Islet of Langerhans (tissue), 1 donor: ENCODE data around the gene MKS1.

Source experiments
- FAIRE-seq: peaks from one replicate; lab custom pipeline; 2011; peaks lifted over from hg19 to GRCh38; lab: Jason Lieb, UNC

Gene MKS1

GRCh38 chr17:58244963-58245362, 25.9 kb upstream of the MKS1 start:
- no peak for FAIRE-seq

GRCh38 chr17:58242171-58242784, 23.2 kb upstream of the MKS1 start:
- FAIRE-seq: no peak

DNA sequence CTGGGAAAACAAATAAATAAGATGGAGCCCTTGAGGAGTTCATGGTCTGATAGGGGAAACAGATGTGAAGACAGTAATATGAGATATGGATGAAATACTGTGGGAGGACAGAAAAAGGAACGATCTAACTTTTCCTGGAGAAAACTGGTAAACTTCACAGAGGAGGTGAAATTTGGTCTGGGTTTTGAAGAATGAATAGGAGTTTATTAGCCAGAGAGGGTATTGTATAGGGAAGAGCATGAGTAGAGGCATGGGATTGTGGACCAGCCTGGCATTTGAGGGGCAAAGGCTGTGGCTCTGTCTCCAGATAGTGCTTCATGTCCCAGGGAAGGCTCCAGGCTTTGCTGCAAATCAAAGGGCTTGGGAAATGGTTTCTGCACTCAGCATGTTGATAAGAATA, 20.9 kb upstream of the MKS1 start:
- no peak for FAIRE-seq

GRCh38 chr17:58238147-58238634, 19.1 kb upstream of the MKS1 start, which contains the start of gene LPO:
Gene LPO (plus strand): TSS chr17:58238584. CDS start chr17:58242980, 4,396 bp downstream.
- no peak for FAIRE-seq

DNA sequence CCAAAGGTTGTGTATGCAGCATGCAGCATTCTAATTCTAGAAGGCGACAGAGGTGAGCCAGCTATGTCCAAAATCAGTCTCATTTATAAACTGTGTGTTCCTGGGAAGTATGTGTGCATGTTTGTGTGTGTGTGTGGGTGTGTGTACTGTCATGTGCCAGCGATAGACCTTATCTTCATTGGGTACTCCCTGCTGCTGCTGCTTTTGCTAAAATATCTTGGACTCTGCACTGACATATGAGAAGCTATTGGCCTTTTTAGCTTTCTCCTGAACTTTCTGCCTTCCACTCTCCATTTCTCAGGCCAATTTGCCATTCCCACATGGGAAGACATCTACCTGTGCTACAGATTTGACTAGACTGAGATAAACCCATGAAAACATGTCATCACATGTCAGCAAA, 17.3 kb upstream of the MKS1 start:
- FAIRE-seq: no peak

DNA sequence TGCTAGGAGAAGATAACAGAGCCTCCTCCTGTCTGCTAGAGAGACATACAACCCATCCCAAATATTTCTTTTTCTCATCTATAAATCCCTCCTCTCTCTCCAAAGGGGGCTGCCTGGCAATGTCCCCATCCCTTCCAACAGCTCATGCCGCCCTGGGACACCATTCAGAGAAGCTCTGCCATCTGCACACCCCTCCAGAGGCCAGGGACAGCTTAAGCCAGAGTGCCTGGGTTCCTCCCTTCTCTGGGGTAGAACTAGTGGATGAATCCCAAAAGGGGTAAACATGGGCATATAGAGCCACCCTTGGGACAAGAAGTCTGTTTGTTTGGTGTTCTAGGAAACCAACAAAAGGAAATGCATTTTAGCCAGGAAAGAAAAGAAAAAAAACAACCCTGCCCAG, 16.8 kb upstream of the MKS1 start:
- FAIRE-seq: no peak

- no peak for FAIRE-seq
These were observed 15.5 kb upstream of the MKS1 start for GRCh38 chr17:58234512-58234911.

DNA sequence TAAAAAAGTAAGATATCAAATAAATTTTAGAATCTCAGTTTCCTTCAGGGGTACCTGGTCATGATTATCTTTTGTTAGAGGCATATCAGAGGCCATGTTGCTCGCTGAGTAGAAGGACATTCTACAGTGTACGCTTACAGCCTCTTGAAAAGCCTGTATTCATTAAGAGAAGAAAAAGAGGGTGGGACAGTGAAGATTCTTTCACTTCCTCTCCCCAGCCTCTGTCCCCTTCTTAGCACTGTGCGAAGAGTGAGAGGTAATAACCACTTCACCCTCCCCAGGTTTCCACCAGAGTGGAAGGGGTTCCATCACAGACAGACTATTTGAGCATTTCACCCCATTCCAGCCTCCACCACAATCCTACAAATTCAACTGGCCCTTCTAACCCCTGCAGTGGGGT, 14.5 kb upstream of the MKS1 start:
- FAIRE-seq: no peak

DNA sequence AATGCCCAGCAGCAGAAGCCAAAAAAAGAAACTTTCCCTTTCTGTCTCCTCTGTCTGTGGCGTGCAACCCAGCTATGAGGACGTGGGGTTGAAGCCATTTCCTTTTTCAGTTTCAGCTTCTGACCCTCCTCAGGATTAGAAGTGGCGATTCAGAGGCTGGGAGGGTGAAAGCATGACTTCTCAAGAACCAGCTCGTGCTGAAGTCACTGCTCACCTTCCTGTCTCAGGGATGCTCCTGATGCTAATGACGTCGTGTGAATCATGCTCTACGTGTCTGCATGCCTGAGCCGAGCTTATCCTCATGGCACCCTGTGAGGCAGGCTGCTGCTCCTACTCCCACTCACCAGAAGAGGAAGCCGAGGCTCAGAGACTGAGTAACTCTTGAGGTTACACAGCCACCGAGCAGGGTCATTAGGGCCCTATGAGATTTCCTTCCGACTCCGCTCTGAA, 13.7 kb upstream of the MKS1 start:
- FAIRE-seq: no peak

DNA sequence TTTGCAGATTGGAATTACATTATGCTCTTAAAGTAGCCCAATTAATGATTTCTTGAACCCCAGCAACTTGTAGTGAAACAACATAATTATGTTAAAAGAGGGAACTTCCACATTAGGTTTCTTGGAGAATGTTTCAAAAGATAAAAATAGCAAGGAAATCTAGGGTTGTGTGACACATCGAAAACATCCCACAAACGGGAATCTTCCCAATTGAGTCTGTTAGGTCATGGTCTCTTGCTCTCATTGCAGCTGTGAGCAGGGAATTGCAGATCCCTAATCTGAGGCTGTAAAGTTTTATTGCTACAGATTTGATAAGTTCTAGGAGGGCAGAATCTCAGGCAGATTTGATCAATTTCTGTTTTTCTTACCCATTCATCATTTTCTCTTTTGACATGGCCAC, 12.6 kb upstream of the MKS1 start:
- no peak for FAIRE-seq

- FAIRE-seq: no peak
These were observed 10.8 kb upstream of the MKS1 start for GRCh38 chr17:58229881-58230280.

DNA sequence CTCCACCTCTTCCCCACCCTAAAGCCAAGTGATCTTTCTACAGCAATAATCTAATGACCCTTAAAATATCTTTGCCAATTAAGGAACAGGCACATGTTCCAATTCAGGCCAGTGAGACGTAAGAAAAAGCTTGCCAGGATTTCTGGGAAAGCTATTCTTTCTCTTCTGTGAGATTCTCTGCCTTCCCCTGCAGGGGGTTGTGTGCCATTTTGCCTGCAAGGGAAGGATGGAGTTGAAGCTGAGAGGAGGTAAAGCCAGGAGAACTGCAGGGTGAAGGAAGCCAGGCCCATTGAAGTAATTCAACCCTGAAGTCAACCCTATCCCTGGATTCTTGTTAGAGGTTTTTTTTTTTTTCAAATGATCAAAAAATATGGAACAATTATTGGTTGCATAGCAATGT, 10.3 kb upstream of the MKS1 start:
- no peak for FAIRE-seq

DNA sequence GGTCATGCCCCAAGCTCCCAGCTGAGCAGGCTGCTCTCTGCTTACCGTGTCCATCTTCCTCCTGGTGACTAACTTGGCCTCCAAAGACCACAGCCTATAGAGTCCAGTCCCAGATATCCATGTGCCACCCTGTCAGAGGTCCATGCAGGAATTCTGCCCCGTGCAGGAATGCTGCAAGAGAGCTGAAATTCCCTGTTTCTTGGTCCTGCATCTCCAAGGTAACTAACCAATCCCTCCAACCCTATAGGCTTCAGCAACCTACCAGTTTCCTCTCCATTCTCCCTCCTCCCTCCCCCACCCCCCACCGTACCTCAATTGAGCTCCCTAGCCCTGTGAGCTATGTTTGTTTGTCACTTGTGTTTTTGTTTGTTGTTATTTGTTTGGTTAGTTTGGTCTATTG, 9.6 kb upstream of the MKS1 start:
- no peak for FAIRE-seq

GRCh38 chr17:58227733-58228132, 8.7 kb upstream of the MKS1 start:
- FAIRE-seq: no peak

DNA sequence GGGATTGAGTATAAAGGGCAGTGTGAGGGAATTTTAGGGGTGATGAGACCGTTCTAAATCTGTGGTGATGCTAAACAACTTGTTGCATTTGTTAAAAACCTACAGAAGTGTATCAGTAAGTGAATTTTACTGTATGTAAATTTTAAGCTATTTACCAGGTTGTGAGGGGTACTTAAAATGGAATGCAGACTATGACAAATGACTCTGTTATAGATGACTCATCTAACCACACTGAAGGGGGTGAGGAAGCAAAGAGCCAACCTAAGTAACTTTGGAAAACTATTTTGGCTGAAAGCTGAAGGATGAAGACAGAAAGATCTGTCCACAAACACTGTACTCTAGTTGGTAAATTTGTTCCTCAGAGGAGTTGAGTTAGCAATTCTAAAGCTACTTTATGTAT, 5.3 kb upstream of the MKS1 start:
- no peak for FAIRE-seq

DNA sequence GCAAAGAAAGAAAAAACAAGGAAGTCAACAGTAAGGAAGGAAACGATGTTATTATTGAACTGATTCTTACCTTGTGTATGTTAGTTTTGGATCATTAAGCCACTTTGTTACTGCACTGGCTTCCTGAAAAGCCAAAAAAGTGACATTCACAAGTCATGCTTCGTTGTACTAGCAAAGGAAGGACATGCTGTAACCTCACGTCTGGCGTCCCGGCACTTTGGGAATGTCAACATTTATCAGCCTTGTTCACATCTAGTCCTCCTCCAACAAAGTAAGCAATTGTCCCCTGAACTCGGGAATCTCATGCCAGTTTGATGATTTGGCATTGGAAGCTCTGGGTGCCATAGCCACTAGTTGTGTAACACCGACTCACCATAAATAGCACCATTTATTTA, 731 bp upstream of the MKS1 start:
- FAIRE-seq: no peak

DNA sequence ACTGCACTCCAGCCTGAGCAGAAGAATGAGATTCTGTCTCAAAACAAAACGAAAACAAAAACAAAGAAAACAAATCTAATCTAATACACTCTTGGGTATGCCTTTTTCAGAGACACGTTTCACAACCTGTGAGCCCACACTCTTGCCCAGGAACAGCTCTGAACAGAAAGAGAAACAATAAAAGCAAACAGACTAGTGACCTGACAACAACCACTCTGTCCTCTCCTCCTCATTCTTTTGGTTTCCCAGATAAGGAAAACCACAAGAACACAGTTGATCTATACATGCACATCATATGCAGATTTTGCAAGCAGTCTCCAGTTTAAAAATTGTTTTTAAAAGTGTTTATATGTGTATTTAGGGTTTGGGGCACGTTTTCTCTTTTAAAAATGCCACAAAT, 1.3 kb downstream of the MKS1 start:
- FAIRE-seq: no peak

DNA sequence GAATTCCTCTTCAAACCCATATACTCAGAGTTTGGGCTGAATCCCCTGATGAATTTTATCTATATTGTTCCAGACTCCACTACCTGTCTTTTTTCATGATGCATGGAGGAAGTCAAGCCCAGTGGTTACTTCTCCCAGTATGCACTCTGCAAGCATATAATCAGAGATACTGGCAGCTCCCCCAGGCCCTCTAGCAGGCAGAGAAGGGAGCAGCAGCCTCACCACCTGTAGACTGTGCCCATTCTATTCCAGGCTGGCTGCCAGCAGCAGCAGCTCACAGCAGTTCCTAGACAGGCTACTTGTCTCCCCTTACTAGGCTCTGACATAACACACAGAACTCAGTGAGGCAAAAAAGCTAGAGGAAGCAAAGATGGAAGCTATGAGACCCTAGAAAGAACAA, 3.4 kb downstream of the MKS1 start:
- FAIRE-seq: no peak

- no peak for FAIRE-seq
These were observed 8.1 kb downstream of the MKS1 start for GRCh38 chr17:58210922-58211321.

- no peak for FAIRE-seq
These were observed 10.7 kb downstream of the MKS1 start for GRCh38 chr17:58208344-58208743.

GRCh38 chr17:58207451-58207850, 11.6 kb downstream of the MKS1 start:
- no peak for FAIRE-seq

GRCh38 chr17:58205936-58206335, 13.1 kb downstream of the MKS1 start:
- no peak for FAIRE-seq

DNA sequence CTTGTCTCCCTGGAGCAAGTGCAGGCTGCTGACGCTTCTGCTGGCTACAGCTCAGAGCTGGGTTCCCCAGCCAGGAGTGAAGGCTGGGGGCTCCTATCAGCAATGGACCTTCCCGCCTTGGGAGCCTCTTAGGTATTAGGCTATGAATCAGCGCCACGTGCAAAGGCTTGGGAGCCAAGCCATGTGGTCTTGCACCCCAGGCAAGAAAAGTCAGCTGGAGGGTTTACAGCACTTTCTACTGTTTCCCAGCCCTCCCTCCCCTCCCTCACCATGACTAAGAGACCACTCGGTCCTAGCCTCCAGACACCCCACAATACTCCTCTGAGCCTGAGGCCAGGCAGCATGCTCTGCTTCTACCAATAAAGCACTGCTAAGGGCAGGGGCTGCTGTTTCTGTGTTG, 14.3 kb downstream of the MKS1 start:
- no peak for FAIRE-seq

- FAIRE-seq: no peak
These were observed 16.2 kb downstream of the MKS1 start for GRCh38 chr17:58202859-58203258.
